ENCODE results near the gene IFFO2. TPM values are rescaled to one million over a fixed set of nuclear protein-coding genes. Genes with fewer than 3 reads are reported as not detected.

Gene IFFO2
- total RNA-seq, 4 donors from 2014 or later = 25.8 to 88.8 (median 52.7) TPM

DNA sequence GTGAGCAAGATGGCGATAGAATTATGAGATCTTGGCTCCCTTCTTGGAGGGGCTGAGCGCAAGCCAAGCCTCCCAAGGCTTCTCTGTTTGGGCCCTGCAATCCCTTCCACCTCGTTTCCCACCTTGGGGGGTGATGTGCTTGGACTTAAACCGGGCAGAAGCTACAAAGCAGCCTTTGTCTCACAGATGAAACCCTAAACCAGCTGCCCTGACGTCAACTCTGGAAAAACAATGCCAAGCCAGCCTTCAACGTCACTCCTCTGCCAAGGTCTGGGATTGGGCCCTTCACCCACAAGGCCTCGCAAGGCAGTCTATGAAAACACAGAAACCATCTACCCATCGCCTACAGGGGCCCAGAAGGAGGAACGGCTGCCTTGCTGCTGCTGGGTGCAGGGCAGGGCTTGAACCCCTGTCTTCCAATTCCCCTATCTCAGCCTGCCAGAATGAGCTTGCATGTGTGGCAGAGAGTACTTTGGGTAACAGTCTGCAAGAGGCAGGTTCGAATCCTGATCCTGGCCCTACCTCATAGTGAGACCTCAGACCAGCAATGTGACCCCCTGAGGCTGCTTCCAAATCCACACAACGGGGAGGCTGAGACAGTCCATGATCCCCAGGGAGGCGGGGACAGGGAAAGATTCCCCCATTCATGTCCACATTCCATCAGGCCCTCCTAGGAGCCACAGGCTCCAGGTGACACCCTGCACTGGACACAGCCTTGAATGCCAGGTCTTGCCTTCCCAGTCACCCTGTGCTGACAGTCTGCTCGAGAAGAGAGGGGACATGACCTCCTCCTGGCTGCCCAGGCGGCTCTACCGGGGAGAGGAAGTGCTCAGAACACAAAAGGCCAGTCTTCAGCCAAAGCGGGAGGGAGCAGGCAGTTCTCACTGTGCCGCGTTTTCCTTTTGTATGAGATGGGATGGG is 15.0 kb downstream of the IFFO2 start:
- Histone ChIP-seq H3K27ac (peak overlapping the region in 3 of 4 donors; percentile 31 to 55 (median 45)), H3K36me3 (peaks cover 0 to 11% (median 0%) of the 10 kb centered on the region in 3 donors), H3K9me3 (no peaks in the 10 kb centered on the region), H3K4me3 (no peak overlapping the region), H3K27me3 (no peaks in the 10 kb centered on the region), H3K4me1 (peaks cover 36 to 100% (median 75%) of the 10 kb centered on the region in 3 donors)
- intact Hi-C loops (cut with DNase I) = no loop called here
- no peak for DNase-seq
- WGBS, 2 donors = 59 to 61% methylated on average over 10 to 14 of the region's 18 CpGs
- no peak for TF ChIP-seq POLR2A (IDR thresholded peaks at IDR 0.05)
- TF ChIP-seq, protein P1, sequence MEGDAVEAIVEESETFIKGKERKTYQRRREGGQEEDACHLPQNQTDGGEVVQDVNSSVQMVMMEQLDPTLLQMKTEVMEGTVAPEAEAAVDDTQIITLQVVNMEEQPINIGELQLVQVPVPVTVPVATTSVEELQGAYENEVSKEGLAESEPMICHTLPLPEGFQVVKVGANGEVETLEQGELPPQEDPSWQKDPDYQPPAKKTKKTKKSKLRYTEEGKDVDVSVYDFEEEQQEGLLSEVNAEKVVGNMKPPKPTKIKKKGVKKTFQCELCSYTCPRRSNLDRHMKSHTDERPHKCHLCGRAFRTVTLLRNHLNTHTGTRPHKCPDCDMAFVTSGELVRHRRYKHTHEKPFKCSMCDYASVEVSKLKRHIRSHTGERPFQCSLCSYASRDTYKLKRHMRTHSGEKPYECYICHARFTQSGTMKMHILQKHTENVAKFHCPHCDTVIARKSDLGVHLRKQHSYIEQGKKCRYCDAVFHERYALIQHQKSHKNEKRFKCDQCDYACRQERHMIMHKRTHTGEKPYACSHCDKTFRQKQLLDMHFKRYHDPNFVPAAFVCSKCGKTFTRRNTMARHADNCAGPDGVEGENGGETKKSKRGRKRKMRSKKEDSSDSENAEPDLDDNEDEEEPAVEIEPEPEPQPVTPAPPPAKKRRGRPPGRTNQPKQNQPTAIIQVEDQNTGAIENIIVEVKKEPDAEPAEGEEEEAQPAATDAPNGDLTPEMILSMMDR (IDR thresholded peaks at IDR 0.05) = no peak

DNA sequence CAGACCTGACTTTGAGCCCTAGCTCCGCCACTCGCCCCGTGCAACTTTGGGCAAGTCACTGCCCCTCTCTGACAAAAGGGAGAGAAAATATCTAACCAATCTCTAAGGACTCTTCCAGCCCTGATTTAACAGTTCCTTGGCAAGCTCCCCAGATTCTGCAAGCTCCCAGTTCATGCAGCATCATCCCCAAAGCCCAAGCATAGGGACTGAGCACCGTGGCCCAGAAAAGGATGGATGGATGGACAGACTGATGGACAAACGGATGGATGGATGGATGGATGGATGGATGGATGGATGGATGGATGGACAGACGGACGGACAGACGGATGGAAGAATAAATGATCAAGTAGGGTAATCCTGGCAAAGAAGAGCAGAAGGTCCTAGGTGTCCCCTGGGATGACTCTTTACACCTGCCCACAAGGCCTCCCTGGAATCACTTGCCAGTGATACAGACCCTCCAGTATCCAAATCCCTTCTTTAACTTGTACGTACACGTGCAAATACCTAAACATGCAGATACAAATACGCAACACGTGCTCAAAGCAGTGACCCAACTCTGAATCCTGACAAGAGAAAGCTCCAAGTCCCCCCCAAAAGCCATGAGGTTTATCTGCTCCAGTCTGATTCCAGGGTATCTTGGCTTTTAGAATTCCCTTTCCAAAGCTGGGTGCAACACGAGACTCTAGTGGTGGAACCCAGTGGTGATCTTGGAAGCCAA is 16.0 kb downstream of the IFFO2 start:
- DNase-seq = no peak
- intact Hi-C loops (cut with DNase I) = no loop called here
- Histone ChIP-seq H3K27me3 (no peaks in the 10 kb centered on the region), H3K9me3 (no peaks in the 10 kb centered on the region), H3K4me1 (peaks cover 30 to 96% (median 66%) of the 10 kb centered on the region in 3 donors), H3K27ac (peak overlapping the region; percentile 13 to 65 (median 44)), H3K36me3 (peaks cover 0 to 11% (median 0%) of the 10 kb centered on the region in 3 donors), H3K4me3 (no peak overlapping the region)
- TF ChIP-seq POLR2A (IDR thresholded peaks at IDR 0.05) = no peak
- TF ChIP-seq, protein P1 (IDR thresholded peaks at IDR 0.05) = no peak
- WGBS, 2 donors = 60 to 62% methylated on average over 12 to 13 of the region's 13 CpGs

DNA sequence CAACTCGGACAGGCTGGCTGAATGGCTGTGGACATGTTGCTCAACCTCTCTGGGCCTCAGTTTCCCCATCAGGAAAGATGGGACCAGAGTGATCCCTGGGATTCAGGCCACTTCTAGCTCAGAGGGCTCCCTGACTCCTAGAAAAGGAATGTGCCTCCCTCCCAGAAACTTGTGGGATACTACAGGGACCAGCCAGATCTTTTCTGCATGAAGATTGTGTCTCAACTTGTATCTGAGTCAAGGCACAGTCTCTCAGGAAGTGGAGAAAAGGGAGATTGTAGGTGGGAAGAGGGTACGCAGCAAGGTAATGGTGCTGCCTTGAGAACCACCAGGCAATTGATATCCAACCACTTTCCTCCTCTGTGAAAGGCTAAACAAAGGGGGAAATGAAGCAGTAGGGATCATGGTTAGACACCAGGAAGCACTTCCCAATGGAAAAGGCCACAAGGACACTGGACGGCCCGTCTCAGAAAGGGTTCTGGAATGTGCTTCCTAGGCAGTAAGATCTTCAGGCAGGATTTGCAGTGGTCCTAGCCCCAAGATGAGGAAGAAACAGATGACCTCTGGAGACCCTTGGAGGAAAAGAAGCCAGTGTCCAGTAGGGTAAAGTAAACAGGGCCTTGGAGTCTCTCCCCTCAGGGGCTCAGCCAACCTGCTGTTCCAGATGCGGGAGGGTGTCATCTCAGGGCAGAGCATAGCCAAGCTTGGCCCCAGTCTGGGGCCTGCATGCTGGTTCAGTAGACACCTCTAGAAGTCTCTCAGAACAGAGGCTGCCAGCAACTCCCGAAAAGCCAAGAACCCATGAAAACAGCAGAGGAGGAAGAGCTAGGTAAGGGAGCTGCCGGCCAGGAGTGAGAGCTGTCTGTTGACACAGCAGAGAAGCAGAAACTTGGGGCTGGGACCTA is 16.8 kb downstream of the IFFO2 start:
- H3K27ac ChIP-seq = peak overlapping the region; percentile 13 to 65 (median 44)
- peaks cover 23 to 88% (median 57%) of the 10 kb centered on the region in 3 donors for H3K4me1 ChIP-seq
- H3K4me3 ChIP-seq = no peak overlapping the region
- H3K27me3 ChIP-seq = no peaks in the 10 kb centered on the region
- WGBS, 2 donors = 45 to 50% methylated on average over 6 to 7 of the region's 7 CpGs
- peaks cover 0 to 11% (median 0%) of the 10 kb centered on the region in 3 donors for H3K36me3 ChIP-seq
- intact Hi-C loops (cut with DNase I) = no loop called here
- TF ChIP-seq POLR2A (IDR thresholded peaks at IDR 0.05) = no peak
- TF ChIP-seq, protein P1 (IDR thresholded peaks at IDR 0.05) = no peak
- no peak for DNase-seq
- H3K9me3 ChIP-seq = no peaks in the 10 kb centered on the region

DNA sequence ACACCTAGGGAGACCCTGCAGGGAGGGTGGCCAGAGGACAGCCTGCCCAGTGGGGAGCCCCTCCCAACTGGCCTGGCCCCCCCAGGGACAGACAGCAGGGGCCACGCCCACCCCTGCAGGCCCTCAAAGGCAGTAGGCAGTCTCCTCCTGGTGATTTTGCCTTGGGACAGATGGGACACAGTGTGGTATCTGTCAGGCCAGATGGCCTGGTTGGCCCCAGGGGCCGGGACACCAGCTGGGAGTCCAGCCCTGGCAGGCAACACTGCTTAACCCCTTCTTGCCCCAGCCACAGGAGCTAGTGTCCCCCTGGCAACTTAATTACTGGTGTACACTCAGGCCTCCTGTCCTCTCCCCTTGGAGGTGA is 17.8 kb downstream of the IFFO2 start:
- peak overlapping the region in 3 of 4 donors; percentile 34 to 45 (median 42) for H3K27ac ChIP-seq
- H3K4me1 ChIP-seq = peaks cover 18 to 80% (median 48%) of the 10 kb centered on the region in 3 donors
- no peak overlapping the region for H3K4me3 ChIP-seq
- TF ChIP-seq POLR2A (IDR thresholded peaks at IDR 0.05) = no peak
- TF ChIP-seq, protein P1 (IDR thresholded peaks at IDR 0.05) = no peak
- no peak for DNase-seq
- peaks cover 0 to 8% (median 0%) of the 10 kb centered on the region in 3 donors for H3K36me3 ChIP-seq
- intact Hi-C loops (cut with DNase I) = no loop called here
- 14% methylated on average over 1 of the region's 2 CpGs; no CpG with 5 or more reads in 1 of the 2 donors for WGBS, 2 donors
- H3K9me3 ChIP-seq = no peaks in the 10 kb centered on the region
- H3K27me3 ChIP-seq = no peaks in the 10 kb centered on the region

Measured in esophagus squamous epithelium (tissue), 5 donors.